NCI-H446 (cell line): Measurements from ENCODE around the gene SERPINA1.
A peak's percentile ranks its signal among the peaks of the same experiment; 100 is the strongest.
"Not testable (repeated sequence)": the region's sequence is repeated elsewhere in the genome, so short reads cannot be mapped to it uniquely, and the experiment has no call there.

Source experiments
- DNase-seq, 2 experiments: peaks; one replicate each; lab custom pipeline; 2025; lab: John Stamatoyannopoulos, UW

The SERPINA1 gene

DNA sequence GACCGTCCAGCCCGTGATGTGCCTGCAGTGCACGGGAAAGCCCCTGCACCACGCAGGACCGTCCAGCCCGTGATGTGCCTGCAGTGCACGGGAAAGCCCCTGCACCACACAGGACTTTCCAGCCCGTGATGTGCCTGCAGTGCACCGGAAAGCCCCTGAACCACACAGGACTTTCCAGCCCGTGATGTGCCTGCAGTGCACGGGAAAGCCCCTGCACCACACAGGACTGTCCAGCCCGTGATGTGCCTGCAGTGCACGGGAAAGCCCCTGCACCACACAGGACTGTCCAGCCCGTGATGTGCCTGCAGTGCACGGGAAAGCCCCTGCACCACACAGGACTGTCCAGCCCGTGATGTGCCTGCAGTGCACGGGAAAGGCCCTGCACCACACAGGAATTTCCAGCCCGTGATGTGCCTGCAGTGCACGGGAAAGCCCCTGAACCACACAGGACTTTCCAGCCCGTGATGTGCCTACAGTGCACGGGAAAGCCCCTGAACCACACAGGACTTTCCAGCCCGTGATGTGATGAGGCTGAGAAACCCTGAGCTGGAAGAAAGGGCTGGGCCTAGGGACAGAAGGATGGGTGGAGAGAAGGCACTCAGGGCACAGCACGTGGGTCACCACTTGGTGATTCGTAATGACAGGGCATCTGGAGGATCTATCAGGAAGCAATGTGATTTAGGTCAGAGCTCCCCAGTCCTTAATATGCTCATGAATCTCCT is 42.2 kb downstream of the SERPINA1 start:
- DNase-seq = not testable (repeated sequence)

DNA sequence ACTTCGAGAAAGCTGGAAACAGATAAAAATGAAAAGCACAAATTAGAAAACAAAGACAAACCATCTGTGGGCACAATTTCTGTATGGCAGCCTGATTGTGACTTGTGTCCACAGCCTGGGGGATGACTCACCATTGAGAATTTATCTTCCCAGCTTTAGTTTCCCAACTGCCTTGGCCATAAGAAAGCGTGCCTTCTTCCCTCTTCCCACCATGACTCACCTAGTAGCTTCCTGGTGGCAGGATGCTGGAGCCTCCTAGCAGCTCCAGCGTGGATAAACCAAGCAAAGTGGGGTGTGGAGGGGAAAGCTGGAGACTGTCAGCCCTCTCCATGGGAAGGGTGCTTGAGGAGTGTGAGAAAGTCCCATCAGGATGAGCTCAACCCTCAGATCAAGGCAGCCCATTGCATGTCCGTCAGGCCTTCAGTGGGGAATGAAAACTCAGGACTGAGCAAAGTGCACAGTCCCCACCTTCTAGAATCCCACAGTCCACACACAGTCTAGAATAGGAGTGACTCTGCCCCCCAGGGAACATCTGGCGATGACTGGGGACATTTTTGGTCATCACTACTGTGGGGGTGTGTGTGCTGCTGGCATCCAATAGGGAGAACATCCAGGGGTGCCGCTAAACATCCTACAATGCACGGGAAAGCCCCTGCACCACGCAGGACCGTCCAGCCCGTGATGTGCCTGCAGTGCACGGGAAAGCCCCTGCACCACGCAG is 42.9 kb downstream of the SERPINA1 start:
- DNase-seq = no peak

DNA sequence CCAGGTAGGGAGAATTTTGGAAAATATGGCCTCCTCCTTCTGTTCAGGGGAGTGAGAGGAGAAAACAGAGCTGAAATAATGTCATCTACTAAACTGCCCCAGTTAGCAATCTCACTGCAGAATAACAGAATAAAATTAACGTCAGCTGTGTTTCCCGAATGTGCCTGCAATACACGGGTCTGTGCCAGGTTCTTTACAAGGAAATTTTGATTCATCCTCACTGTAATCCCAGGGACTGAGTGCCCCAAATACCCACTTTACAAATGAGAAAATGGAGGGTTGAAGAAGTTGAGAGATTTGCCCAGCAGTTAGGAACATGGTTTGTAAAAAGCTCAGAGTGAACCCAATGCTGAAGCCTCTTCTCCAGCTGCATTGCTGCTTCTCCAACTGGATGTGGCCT is 44.0 kb downstream of the SERPINA1 start:
- no peak for DNase-seq

DNA sequence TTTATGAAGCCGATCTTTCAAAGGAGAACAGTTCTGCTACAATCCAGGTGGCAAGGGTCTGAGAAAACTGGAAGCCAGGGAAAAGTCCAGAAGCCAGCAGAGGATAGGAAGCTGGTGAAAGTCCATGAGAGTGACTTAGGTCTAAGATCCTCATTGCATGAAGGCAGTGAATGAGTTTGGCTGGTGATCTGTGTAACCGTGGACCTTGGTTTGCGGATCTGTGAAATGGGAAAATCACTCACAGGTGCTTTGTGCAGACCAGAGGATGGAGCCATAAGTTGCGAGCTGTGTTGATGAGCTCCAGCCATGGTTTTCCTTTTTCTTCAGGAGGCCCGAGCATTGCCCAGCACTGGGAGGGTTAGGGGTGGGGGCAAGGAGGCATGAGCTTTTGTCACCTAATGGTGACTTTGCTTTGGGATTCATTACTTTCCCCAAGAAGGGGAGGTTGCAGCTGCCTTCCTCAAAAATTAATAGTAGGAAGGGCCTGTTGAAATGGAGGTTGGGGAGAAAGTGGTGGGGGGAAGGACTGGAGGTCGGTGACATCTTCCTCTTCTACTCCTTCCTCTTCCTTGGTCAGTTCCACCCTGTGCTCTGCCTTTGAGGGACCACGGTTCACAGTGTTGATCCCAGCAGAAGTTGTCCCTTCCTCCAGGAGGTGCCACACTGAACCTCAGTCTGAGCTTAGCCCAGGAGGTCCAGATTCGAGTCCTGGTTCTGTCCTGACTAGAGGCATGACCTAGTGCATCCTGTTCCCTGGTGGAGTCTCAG is 45.0 kb downstream of the SERPINA1 start:
- DNase-seq = no peak

DNA sequence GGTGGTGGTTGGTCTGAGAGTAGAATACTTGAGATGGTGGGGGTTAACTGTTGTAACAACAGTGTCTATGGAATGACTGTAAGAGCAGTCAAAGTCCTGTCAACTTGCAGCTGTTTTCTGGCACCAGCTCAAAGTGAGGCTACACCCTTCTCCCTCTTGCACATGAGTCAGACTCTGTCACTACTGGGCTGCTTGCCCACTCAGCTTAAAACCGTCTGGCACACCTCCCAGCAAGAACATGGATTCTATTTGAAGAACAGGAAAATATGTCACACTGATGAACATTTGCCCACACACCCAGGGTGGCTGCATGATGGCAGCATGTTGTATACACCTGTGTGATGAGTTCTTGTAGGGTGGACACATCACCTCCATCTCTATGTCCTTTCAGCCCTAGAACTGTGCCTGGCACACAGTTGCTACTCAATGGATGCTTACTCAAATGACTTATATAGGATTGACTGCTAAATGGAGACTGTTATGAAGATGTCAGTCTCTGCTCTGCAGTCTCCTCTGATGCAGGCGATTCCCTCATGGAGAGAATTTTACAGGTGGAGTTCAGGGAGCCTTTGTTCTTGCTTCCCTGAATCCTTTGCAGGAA is 46.0 kb downstream of the SERPINA1 start:
- peak; percentile 85 to 89 for DNase-seq

DNA sequence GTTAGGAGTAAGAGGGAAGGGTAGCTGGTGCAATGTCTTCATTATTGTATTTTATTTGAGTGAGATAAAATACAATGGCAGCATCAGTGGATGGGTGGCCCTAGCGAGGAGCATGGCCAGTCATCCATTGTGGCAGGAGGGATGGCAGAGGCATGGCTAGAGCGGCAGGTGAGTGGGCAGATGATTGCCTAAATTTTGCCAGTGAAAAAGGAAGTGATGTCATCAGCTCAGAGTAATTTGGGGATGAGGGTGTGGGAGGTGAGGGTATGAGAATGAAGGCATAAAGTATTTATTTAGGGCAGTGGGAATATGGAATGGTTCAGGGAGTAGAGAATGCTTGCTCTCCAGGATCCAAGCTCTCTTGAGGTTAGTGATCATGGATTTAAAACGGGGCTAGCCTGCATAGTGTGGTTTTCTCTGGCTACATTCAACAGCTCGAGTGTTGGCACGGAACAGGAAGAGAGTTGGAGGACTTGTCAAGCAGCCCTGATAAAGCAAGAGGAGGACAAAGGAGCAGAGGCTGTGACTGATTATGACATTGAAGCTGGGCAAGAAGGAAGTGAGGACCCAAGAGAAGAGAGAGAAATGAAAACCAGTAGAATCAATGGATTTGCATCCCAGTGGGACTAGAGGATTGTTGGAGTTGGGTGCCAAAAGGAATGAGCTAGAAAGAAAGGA is 46.6 kb downstream of the SERPINA1 start:
- no peak for DNase-seq

DNA sequence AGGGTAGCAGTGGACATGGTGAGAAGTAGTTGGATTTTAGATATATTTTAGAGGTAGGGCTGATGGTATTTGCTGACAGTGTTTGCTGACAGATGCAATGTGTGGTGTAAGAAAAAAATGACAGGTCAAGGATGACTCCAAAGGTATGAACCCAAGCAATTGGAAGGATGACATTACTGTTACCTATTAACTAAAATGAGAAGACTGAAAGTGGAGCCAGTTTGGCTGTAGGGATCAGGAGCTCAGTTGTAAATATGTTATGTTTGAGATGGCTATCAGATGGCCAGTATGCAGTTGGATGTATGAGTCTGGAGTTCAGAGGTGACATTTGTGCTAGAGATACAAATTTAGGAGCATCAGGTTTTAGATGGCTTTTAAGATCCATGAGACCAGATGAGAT is 47.9 kb downstream of the SERPINA1 start:
- no peak for DNase-seq

DNA sequence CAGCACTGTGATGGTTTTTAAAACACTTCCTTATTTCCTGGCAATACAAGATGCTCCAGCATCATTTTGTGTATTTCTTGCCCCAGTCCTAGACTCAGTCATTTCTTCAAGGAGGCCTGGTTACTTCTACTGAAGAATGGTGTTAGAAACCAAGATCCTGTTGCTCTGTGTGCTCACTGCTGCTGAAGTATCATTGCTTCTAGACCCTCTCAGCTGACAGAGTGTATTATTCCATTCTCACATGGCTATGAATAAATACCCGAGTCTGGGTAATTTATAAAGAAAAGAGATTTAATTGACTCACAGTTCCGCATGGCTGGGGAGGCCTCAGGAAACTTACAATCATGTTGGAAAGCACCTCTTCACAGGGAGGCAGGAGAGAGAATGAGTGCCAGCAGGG is 50.4 kb downstream of the SERPINA1 start:
- DNase-seq = no peak

DNA sequence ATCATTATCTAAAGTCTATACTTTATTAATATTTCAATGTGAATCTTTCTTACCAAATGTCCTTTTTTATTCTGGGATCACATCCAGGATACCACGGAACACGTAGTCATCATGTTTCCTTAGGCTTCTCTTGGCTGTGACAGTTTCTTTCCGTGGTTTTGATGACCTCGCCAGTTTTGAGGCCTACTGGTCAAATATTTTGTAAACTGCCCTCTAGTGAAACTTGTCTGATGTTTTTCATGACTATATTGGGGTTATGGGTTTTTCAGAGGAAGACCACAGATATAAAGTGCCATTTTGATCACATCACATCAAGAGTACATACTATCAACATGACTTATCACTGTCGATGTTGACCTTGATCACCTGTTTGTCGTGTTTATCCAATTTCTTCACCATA is 51.1 kb downstream of the SERPINA1 start:
- DNase-seq = no peak

DNA sequence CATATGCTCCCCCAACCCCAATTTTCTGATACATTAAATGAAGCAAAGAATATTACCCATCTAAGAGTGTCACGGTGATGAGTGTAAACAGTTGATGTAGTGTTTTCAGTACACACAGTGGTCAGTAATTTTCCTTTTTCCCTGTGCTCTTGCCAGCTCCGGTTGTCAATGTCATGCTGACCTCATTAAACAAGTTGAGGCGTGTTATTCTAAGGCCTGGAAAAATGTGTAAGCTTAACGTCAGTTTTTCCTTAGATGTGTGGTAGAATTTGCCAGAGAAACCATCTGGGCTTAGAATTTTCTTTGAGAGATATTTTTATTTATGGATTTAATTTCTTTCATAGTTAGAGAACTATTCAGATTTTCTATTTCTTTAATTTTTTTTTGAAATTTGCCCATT is 53.5 kb downstream of the SERPINA1 start:
- DNase-seq = no peak

DNA sequence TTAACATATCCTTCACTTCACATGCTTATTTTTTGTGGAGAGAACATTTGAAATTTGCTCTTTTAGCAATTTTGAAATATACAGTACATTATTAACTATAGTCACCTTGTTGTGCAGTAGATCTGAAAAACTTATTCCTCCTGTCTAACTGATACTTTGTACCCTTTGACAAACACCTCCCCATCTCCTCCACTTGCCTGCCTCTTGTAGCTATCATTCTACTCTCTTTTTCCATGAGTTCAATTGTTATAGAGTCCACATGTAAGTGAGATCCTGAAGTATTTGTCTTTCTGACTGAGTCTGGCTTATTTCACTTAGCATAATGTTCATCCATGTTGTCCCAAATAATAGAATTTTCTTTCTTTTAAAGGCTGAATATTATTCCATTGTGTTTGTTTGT is 55.8 kb downstream of the SERPINA1 start:
- DNase-seq = no peak

DNA sequence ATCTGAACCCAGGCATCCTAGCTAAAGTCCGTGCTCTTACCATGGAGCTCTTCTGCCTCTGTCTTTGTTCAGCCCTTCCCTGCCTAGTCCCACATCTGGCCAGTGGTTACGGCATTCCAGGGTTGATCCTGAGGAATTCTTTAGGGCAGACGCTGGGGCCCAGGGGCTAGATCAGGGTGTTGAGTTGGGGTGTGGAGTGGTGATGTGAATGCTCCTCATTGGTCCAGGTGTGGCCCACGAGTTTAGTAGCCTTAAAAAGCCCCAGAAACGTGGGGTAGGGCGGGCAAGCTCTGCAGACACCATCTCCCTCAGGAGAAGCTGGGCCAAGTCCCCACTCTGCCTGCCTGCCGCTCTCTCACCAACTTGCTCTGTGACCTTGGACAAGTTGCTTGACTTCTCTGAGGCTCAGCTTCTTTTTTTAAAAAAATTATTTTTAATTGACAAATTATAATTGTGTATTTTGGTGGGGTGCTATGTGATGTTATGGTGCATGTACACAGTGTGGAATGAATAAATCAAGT is 56.3 kb downstream of the SERPINA1 start:
- DNase-seq = no peak

DNA sequence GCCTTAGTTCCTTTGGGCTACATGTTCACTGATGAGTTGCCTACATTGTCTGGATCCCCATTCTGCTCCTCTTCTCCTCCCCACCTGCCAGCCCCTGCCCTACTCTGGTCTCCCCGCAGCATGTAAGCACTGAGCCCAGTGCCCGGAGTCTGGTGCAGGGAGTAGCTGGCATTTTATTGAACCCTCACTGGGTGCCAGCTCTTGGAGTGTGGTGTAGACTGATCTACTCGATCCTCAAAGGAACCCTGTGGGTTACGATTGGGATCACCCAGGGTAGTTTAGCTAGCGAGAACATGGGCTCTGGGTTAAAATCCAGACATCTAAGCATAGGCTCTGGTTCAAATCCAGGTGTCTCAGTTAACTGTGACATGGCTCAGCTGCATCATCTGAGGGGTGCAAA is 56.9 kb downstream of the SERPINA1 start:
- DNase-seq = no peak

DNA sequence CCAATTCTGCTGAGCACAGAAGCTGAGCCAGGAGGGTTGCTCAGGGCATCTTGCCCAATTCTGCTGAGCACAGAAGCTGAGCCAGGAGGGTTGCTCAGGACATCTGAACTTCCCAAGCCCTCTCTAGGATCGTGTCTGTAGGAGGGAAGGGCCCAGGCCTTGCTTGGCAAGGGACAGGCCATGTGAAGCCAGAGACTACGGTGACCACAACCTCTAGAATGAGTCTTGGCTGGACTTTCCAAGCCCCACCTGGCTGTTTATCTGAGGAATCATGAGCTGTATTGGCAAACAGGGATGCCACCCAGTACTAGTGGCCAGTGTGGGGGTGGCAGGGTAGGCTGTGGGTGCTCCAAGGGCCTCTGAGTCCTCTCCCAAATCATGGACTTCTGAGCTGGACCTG is 57.5 kb downstream of the SERPINA1 start:
- no peak for DNase-seq

DNA sequence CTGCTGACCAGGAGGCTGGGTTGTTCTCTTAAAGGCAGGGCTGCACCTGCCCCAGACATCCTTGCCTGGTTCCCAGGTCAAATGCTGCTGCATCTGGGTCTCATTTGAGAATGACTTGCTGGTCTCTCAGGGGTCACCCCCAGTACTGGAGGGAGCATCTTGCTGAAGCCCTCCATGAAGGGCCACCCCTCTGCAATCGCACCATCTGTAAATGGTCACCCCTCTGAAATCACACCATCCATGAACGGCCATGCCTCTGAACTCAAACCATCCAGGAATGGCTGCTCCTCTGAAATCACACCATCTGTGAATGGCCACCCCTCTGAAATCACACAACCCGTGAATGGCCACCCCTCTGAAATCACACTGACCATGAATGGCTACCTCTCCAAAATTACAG is 58.0 kb downstream of the SERPINA1 start:
- no peak for DNase-seq

DNA sequence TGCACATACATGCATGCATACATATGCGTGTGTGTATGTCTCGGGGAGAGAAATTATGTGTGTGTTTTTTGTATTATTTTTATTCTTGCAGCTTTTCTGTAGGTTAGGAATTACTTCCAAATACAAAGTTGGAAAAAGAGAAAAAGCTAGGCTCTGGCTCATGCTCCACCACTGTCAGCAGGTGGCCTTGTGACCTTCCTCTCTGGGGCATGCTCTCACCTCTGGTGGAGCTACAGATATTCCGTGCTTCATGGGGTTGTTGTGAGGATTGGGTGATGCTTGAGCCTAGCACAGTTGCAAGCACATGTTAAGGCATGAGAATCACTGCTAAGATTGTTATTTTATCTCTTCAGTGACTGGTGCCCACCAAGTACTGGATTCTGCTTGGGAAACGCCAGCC is 58.5 kb downstream of the SERPINA1 start:
- no peak for DNase-seq

DNA sequence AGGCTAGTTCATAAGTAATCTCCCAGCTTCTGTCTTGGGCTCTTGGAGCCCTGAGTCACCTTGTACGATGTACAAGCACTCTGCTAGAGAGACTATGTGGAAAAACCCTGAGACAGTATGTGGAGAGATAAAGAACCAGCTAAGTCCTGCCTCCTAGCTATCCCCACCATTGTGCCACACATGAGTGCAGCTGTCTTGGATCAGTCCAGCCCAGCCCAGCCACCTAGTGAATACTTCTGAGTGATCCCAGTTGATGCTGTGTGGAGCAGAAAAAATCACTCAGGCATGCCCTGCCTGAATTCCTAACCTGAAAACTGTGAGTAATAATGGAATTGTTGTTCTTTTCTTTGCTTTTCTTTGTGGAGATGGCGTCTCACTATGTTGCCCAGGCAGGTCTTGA is 60.2 kb downstream of the SERPINA1 start:
- no peak for DNase-seq
